GM18873 (cell line): ENCODE results near the gene AGPAT3.

Experiments used
- ATAC-seq: cut with Tn5 transposase; IDR thresholded peaks from one replicate; pipeline ENCODE4 v1.9.1; 2021; ENCODE audit warnings: mild to moderate bottlenecking, moderate library complexity, moderate number of reproducible peaks; ENCODE audit not compliant: unreplicated experiment, low FRiP score

AGPAT3 gene

GRCh38 chr21:44011579-44012473 is 146.8 kb downstream of the AGPAT3 start, which contains the start of gene TRAPPC10:
Gene TRAPPC10, plus strand, starts transcription at chr21:44012309. Its CDS starts 185 bp downstream, at chr21:44012494.
- ATAC-seq: peak; percentile 38

GRCh38 chr21:44012474-44013379 is 147.7 kb downstream of the AGPAT3 start:
- ATAC-seq: peak; percentile 56

GRCh38 chr21:44013380-44014088 is 148.5 kb downstream of the AGPAT3 start:
- ATAC-seq: no peak

- ATAC-seq: no peak
These were observed 152.6 kb downstream of the AGPAT3 start for GRCh38 chr21:44017601-44018000.

- no peak for ATAC-seq
These were observed 153.1 kb downstream of the AGPAT3 start for GRCh38 chr21:44018127-44018526.

GRCh38 chr21:44018813-44019567 is 154.0 kb downstream of the AGPAT3 start:
- no peak for ATAC-seq

- no peak for ATAC-seq
These were observed 154.5 kb downstream of the AGPAT3 start for GRCh38 chr21:44019568-44019958.

- no peak for ATAC-seq
These were observed 155.5 kb downstream of the AGPAT3 start for GRCh38 chr21:44020551-44020950.

GRCh38 chr21:44021064-44021463 is 156.0 kb downstream of the AGPAT3 start:
- ATAC-seq: no peak

- ATAC-seq: no peak
These were observed 159.2 kb downstream of the AGPAT3 start for GRCh38 chr21:44024257-44024656.

- ATAC-seq: no peak
These were observed 159.9 kb downstream of the AGPAT3 start for GRCh38 chr21:44024887-44025353.

GRCh38 chr21:44027607-44028286 is 162.7 kb downstream of the AGPAT3 start:
- ATAC-seq: no peak

GRCh38 chr21:44028287-44028659 is 163.2 kb downstream of the AGPAT3 start:
- ATAC-seq: no peak

- ATAC-seq: no peak
These were observed 164.6 kb downstream of the AGPAT3 start for GRCh38 chr21:44029460-44030087.

GRCh38 chr21:44035244-44035643 is 170.2 kb downstream of the AGPAT3 start:
- ATAC-seq: no peak
